ENCODE data around the gene DENND1A.

DENND1A gene

DNA sequence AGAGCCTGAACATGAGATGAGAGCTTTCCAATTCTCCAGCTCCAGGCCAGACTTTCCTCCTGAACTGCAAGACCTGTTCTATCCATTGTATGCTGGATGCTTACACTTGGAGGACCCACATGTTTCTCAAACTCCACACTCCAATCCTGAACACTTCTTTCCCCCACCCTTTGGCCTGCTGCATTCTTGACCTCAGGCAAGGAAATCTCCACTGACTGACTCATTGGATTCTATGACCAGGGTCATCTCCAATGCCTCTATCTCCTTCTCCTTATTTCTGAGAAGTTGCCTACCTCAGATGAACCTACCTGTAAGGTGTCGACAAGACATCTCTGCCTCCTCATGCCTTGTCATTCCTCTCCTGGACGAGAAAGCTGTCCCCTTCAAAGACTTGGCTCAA lies 420.3 kb downstream of the DENND1A start:
- no peak for DNase-seq

DNA sequence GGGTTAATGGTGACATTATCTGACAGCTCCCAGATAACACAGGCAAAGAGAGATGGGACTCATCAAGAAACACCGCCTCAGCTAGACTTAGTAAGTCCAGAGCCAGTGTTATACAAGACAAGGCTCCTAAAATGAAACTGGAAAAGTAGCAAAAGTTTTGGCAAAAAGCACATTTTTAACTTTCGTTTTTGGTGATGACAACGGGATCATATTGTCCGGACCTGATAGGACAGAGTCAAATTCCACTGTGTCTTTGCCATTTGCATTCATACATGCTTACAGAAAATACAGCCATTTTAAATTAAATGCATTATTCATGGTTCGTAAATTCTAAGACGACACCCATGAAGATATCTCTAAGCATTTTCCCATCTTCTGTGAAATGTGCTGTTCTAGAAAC lies 421.9 kb downstream of the DENND1A start:
- DNase-seq = no peak

DNA sequence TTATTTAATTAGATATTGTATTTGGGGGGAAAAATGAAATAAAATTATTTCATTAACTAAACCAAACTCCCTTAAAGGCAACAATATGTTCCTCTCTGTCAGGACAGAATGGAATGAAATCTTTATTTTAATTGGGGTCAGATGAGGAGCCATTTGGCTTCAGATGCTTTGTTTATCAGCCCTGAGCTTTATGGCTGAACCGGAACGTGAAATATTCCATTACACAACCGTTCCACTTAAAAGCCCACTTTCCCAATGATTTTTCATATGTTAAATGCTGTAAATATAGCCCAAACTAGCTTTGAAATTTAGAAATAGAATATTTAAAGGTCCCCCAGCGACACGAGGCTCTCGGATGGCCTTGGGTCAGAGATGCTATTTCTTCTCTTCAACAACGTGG lies 424.4 kb downstream of the DENND1A start:
- DNase-seq = no peak

- no peak for DNase-seq
Observed at GRCh38 chr9:123500336-123500735, 429.6 kb downstream of the DENND1A start.

GRCh38 chr9:123497830-123498229 lies 432.1 kb downstream of the DENND1A start:
- no peak for DNase-seq

- no peak for DNase-seq
Observed at GRCh38 chr9:123495731-123496130, 434.2 kb downstream of the DENND1A start.

DNA sequence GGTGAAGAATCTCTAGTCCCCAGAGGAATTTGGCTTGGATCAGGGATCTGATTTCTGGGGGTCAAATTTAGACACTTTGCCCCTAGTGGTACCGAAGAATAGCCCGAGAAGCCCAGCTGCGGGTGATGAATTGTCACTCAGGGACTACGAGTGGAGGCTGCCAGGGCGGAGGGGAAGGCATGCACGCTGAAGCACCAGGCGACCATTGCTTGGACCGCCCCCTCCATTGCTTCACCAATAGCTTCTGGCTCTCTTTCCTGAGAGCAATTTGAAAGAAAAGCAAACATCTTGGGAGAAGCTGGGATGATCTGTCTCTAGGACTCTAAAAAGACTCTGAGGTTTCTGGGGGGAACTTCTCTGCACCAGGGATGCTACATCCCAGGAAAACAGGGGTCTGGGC lies 436.3 kb downstream of the DENND1A start:
- no peak for DNase-seq

DNA sequence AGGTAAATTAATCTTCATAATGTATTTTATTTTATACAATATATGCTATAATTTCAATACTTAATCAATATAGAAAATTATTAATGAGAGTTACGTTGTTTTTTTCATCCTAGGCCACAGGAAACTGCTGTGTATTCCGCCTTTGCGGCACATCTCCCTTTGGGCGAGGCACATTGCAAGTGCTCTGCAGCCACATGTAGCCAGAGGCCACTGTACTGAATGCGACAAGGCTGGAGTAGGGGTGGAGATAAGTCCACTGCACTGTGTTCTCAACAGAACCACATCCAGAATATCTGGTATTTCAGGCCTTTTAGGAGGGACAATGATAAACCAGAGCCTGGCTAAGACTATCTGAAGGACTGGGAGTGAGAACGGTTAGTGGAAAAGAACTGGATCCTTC lies 439.2 kb downstream of the DENND1A start:
- no peak for DNase-seq

GRCh38 chr9:123488722-123489321 lies 441.1 kb downstream of the DENND1A start:
- no peak for DNase-seq

DNA sequence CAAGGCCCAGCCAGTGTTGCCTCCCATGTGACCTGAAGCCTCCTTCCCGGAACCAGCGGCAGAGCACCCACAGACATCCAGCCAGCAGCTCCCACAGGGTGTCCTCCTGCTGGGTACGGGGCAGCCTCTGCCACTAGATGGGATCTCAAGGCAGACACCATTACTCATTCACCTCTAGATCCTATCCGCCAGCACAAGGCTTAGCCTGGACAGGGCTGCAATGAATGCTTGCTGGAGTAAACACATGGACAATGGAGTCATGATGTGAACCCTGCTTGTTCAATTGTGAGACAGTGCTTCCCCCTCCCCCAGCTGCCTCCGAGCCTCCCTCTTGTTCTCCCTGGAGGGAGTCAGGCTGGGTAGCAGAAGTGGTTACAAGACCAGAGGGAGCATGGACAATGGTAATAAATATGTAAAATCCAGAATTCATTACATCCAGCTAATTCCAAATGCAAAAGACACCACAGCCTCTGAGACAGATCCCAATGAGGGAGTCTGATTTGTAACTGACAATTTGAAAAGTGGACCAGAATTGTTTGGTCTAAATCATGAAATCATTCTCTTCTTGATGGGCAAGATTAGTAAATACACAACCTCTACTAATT lies 441.9 kb downstream of the DENND1A start:
- DNase-seq = peak in 9 of 56 donors; percentile 7 to 43 (median 13)

- no peak for DNase-seq
Observed at GRCh38 chr9:123486431-123486830, 443.5 kb downstream of the DENND1A start.

- no peak for DNase-seq
Observed at GRCh38 chr9:123485216-123485615, 444.7 kb downstream of the DENND1A start.

DNA sequence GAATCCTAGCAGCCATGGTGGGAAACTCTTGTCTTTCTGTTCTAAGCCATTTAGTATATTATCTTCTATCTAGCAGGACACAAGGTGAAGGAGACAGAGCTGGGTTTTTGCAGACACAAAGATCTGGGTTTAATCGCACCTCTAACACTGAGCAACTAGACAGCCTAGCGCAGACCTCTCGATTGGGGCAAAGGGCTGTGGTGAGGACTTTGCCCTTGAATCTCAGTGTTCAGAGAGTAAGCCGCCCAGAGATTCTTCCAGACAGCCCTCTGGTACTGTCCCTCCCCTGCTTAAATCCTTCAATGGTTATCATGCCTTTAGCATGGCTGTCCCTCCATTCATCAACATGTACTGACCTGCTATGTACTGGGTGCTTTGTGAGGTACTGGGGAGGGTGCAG lies 445.8 kb downstream of the DENND1A start:
- no peak for DNase-seq

GRCh38 chr9:123483191-123483803 lies 446.6 kb downstream of the DENND1A start:
- no peak for DNase-seq

DNA sequence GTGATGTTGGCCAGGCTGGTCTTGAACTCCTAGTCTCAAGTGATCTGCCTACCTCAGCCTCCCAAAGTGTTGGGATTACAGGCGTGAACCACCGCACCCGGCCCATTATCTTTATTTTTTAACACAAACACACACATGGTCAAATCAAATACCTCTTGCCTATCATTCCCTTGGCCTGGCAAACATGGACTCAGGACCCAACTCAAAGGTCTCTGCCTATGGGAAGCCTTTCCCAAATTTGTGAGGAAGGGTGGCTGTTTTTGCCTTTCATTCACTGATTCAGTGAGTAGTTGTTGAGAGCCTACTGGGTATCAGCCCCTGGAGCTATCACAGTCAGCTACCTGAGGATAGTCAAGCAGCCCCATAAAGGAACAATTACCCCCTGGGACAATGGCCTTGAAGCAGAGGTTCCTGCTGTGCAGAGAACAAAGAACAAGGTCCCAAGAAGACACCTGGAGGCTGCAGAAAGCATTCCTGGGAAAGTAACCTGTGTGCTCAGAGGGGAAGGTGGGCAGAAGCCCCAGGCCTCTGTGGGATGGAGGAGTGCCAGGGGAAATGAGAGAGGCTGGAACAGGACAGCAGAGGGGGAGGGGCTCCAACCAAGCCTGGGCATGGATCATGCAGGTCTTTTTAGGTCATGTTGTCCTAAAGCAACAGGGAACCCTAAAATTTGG lies 447.5 kb downstream of the DENND1A start:
- DNase-seq = no peak

GRCh38 chr9:123481209-123481865 lies 448.6 kb downstream of the DENND1A start:
- DNase-seq = peak in 1 of 56 donors; percentile 22

GRCh38 chr9:123480791-123481190 lies 449.1 kb downstream of the DENND1A start:
- DNase-seq = no peak

- DNase-seq = no peak
Observed at GRCh38 chr9:123480096-123480495, 449.8 kb downstream of the DENND1A start.

DNA sequence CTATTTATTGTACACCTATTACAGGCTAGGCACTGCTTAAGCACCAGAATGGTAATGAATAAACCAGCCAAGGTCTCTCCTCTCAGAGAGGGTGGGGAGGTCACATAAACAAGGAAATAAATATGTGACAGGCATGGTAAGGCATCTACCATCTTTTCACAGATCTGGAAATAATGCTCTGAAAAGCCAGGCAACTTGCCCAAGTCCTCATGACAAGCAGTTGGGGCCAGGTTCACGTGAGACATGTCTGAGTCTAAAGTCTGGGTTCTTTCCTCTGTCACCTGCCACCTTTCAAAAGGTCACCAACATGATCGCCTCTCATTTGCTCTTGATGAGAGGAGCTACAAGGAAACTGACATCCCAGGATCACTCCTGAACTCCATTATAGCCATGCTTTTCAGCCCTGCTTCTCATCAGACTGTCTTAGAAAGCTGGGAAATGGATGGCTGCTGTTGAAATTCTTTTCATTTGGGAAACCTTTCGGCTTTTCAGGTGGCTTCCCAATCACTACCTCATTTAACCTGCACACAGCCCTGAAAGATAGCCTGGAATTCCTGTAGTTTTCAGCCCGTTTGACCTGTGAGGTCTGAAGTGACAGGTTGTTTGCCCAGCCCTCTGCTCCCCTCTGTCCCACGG lies 450.8 kb downstream of the DENND1A start:
- DNase-seq = no peak

DNA sequence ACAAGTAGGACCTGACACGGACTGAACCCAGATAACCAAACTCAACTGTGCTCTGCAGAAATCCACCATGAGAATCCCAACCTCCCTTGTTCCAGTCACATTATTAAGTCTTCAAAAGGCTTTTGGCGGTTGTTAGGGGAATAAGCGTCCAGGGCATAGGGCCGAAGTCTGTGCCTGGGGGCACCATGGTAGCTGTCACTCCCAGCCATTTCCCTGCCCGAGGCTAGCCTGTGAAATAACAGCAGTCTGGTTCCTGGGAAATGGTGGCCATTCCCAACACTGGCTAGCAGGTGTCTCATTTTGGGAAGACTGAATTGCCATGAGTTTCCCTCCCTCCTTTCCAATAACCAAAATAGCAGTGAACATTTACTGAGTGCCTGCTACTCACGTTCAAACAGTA lies 451.8 kb downstream of the DENND1A start:
- no peak for DNase-seq

DNA sequence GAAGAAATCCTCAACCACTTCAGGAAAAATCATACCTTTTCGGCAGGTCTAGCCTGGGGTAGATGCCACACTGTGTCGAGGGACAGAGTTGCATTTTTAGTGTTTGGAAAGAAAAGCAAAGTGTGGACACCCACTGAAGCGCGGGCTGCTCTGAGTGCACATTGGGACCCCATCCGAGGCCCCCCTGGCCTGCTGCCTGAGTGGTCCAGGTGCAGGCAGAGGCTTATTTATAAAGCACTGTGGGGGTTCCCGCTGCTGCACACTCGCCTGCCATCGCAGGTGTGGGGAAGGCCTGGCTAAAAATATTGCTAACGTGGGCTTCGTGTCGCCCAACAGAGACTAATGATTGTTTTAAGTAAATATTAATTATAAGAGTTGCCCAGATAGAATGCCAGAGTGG lies 454.5 kb downstream of the DENND1A start:
- DNase-seq = no peak

Data from amygdala (tissue), 56 donors.